Measurements from ENCODE around the gene ZNF664. TPM values are rescaled to one million over a fixed set of nuclear protein-coding genes. Genes with fewer than 3 reads are reported as not detected.

Gene ZNF664
- total RNA-seq, 1 experiment from 2014 or later: 124 TPM

DNA sequence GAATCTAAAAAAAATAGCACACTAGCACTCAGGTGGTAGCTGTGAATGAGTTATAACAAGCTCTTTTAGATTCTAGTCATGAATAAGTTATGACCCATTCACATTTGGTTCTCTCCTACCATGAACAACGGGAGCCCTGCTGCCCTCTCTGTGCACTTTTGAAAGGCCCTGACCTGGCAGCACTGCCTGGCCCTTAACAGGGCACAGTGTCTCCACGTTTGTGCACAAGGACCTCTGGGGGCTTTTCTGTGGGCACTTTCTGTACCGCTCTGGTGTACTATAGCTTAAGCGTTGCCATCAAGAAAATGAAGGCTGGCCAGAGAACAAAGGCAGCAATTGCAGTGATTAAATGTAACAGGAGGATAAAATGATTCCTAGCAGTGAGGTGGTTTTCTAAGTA lies 21.5 kb upstream of the ZNF664 start:
- Histone ChIP-seq H3K79me2 (ENCODE audit: insufficient read depth, low read length) (no peaks in the 10 kb centered on the region), H3K9ac (ENCODE audit: low read length) (no peak overlapping the region), H2AFZ (ENCODE audit: low read depth, low read length, poor library complexity, severe bottlenecking) (no peak overlapping the region), H3K9me3 (ENCODE audit: control insufficient read depth in 1 of 2, insufficient read depth in 1 of 2, low read depth in 1 of 2, low read length in 2 of 2) (no peaks in the 10 kb centered on the region), H3K27me3 (ENCODE audit: insufficient read depth, low read length) (no peaks in the 10 kb centered on the region), H4K20me1 (ENCODE audit: insufficient read depth) (no peaks in the 10 kb centered on the region), H3K4me2 (ENCODE audit: low read length) (no peak overlapping the region), H3K4me1 (ENCODE audit: control insufficient read depth in 1 of 2, insufficient read depth in 2 of 2, low read length in 2 of 2) (no peaks in the 10 kb centered on the region), H3K9me2 (ENCODE audit: insufficient read depth) (no peaks in the 10 kb centered on the region), H3K4me3 (replicated peaks in 1 of 2; ENCODE audit: low read depth in 1 of 2, low read length in 2 of 2) (no peak overlapping the region), H3K36me3 (ENCODE audit: control insufficient read depth in 1 of 2, insufficient read depth in 2 of 2, low read length in 2 of 2) (no peaks in the 10 kb centered on the region), H3K27ac (ENCODE audit: low read depth, low read length) (no peak overlapping the region)
- ChIA-PET CTCF (no interaction called here), RAD21 (ENCODE audit: low non-redundant PET in 1 of 2, low total read pairs in 2 of 2, uncharacterized antibody in 2 of 2, unreplicated experiment in 2 of 2) (no interaction called here), POLR2A (no interaction called here)
- ATAC-seq (no peak), DNase-seq (ENCODE audit: low read depth, low spot score) (no peak)
- intact Hi-C loops (cut with micrococcal nuclease): no loop called here
- TF ChIP-seq JUND (IDR thresholded peaks at IDR 0.05) (no peak), FOSL1 (IDR thresholded peaks at IDR 0.05; ENCODE audit: low read depth) (no peak), ZFX (IDR thresholded peaks at IDR 0.05) (no peak), EZH2phosphoT487 (IDR thresholded peaks at IDR 0.05; ENCODE audit: borderline replicate concordance) (no peak)
- TF ChIP-seq, protein P1, sequence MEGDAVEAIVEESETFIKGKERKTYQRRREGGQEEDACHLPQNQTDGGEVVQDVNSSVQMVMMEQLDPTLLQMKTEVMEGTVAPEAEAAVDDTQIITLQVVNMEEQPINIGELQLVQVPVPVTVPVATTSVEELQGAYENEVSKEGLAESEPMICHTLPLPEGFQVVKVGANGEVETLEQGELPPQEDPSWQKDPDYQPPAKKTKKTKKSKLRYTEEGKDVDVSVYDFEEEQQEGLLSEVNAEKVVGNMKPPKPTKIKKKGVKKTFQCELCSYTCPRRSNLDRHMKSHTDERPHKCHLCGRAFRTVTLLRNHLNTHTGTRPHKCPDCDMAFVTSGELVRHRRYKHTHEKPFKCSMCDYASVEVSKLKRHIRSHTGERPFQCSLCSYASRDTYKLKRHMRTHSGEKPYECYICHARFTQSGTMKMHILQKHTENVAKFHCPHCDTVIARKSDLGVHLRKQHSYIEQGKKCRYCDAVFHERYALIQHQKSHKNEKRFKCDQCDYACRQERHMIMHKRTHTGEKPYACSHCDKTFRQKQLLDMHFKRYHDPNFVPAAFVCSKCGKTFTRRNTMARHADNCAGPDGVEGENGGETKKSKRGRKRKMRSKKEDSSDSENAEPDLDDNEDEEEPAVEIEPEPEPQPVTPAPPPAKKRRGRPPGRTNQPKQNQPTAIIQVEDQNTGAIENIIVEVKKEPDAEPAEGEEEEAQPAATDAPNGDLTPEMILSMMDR (IDR thresholded peaks at IDR 0.05 in 2 of 3, conservative IDR thresholded peaks at IDR 0.05 in 1 of 3; ENCODE audit: borderline replicate concordance in 1 of 3, insufficient read depth in 1 of 3, low read depth in 2 of 3, low read length in 2 of 3): no peak
- no TSS peak for BruUV-seq (replicated peaks)

DNA sequence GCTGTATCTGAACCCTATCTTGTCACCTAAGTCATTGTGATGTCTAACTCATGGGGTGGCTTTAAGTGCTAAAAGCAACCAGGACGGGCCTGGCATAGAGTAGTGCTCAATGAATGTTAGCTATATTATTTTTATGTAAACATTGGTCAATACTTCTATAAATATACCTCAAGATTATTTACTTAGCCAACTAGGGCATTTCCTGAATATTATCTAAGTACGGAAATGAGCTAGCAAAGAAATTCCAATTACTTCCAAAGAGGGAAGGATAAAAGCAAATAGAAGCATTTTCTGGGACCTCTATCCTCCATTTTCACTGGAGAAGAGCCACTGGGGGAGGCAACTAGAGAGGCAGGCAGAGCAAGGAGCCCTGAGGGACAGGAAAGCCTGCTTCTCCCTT lies 21.0 kb upstream of the ZNF664 start:
- DNase-seq (ENCODE audit: low read depth, low spot score) (no peak), ATAC-seq (no peak)
- POLR2A ChIA-PET: no interaction called here
- Histone ChIP-seq H3K4me3 (replicated peaks in 1 of 2; ENCODE audit: low read depth in 1 of 2, low read length in 2 of 2) (no peak overlapping the region), H3K9me3 (ENCODE audit: control insufficient read depth in 1 of 2, insufficient read depth in 1 of 2, low read depth in 1 of 2, low read length in 2 of 2) (no peaks in the 10 kb centered on the region), H3K79me2 (ENCODE audit: insufficient read depth, low read length) (no peaks in the 10 kb centered on the region), H3K27ac (ENCODE audit: low read depth, low read length) (no peak overlapping the region), H3K27me3 (ENCODE audit: insufficient read depth, low read length) (no peaks in the 10 kb centered on the region), H3K9me2 (ENCODE audit: insufficient read depth) (no peaks in the 10 kb centered on the region), H3K4me2 (ENCODE audit: low read length) (no peak overlapping the region), H3K36me3 (ENCODE audit: control insufficient read depth in 1 of 2, insufficient read depth in 2 of 2, low read length in 2 of 2) (no peaks in the 10 kb centered on the region), H3K4me1 (ENCODE audit: control insufficient read depth in 1 of 2, insufficient read depth in 2 of 2, low read length in 2 of 2) (no peaks in the 10 kb centered on the region), H4K20me1 (ENCODE audit: insufficient read depth) (no peaks in the 10 kb centered on the region), H3K9ac (ENCODE audit: low read length) (no peak overlapping the region), H2AFZ (ENCODE audit: low read depth, low read length, poor library complexity, severe bottlenecking) (no peak overlapping the region)
- RAD21 ChIA-PET (ENCODE audit: low non-redundant PET in 1 of 2, low total read pairs in 2 of 2, uncharacterized antibody in 2 of 2, unreplicated experiment in 2 of 2): no interaction called here
- intact Hi-C loops (cut with micrococcal nuclease): no loop called here
- no TSS peak for BruUV-seq (replicated peaks)
- CTCF ChIA-PET: no interaction called here
- TF ChIP-seq ZFX (IDR thresholded peaks at IDR 0.05): no peak
- TF ChIP-seq SIN3A (IDR thresholded peaks at IDR 0.05; ENCODE audit: low read depth): no peak
- TF ChIP-seq CEBPB (IDR thresholded peaks at IDR 0.05; ENCODE audit: low read depth): no peak
- TF ChIP-seq SRF (IDR thresholded peaks at IDR 0.05; ENCODE audit: low read depth): no peak
- no peak for TF ChIP-seq EGR1 (IDR thresholded peaks at IDR 0.05; ENCODE audit: low read depth)
- no peak for TF ChIP-seq EZH2 (IDR thresholded peaks at IDR 0.05)
- TF ChIP-seq EZH2phosphoT487 (IDR thresholded peaks at IDR 0.05; ENCODE audit: borderline replicate concordance): no peak
- TF ChIP-seq SP1 (IDR thresholded peaks at IDR 0.05; ENCODE audit: low read depth): no peak
- no peak for TF ChIP-seq ZNF274 (IDR thresholded peaks at IDR 0.05; ENCODE audit: low read depth, low read length)
- no peak for TF ChIP-seq ELF1 (IDR thresholded peaks at IDR 0.05; ENCODE audit: borderline replicate concordance, low read depth)
- TF ChIP-seq TCF7L2 (IDR thresholded peaks at IDR 0.05; ENCODE audit: borderline replicate concordance, extremely low read depth, insufficient read depth, insufficient read length): no peak
- TF ChIP-seq, protein P2, sequence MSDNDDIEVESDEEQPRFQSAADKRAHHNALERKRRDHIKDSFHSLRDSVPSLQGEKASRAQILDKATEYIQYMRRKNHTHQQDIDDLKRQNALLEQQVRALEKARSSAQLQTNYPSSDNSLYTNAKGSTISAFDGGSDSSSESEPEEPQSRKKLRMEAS (IDR thresholded peaks at IDR 0.05): no peak

All from HCT116 (cell line).